ENCODE measurements around the gene KRTAP10-12. TPM values are rescaled to one million over a fixed set of nuclear protein-coding genes. Genes with fewer than 3 reads are reported as not detected.
A peak's percentile ranks its signal among the peaks of the same experiment; 100 is the strongest.

KRTAP10-12 gene
- total and polyA plus RNA-seq, 4 donors, result not detected

DNA sequence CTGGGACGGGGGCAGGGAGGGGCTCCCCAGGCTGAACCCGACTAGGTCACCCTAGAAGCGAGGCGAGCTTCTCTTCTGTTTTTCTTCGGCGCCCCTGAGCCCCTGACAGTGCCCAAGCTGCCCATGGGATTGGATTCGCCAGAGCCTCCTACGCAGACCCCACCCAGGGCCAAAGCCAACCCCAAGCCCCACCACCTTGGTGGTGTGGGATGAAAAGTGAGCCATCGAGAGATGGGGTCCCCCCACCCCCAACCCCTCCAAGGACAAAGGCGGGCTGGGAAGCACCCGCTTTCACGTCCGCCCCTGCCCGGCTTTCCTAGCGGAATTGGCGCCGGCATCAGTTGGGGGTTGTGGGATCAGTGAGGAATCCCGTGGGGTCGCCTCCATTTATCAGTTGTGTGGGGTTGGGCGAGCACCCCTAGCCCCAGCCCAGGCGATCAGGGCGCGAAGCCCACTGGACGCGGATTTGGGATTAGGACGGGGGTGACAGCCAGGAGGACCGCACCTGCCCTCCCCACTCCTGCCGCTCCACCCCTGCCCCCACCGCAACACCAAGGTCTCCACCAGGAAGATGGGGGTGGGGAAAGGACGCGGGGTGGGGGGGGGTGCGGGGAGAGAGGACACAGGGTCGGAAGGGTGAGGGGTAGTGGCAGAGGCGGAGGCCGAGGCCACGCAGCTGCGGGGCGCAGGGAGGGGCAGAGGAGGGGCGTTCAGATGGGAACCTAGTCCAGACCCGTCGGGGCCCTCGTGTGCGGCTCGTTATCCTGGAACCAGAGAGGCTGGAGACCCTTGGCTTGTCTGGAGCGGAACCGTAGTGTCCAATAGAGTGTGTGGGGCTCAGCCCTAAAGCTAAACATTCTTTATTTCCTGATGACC is 10.0 kb downstream of the KRTAP10-12 start:
- DNase-seq (no peak), ATAC-seq (ENCODE audit: insufficient read depth, low FRiP score) (no peak)
- Histone ChIP-seq H3K27me3 (ENCODE audit: control insufficient read depth in 3 of 3, insufficient read depth in 3 of 3, low read length in 2 of 3) (peaks cover 39 to 81% (median 47%) of the 10 kb centered on the region in 3 donors), H3K4me1 (ENCODE audit: control insufficient read depth in 5 of 5, insufficient read depth in 5 of 5, low read length in 5 of 5) (peaks cover 0 to 21% (median 8%) of the 10 kb centered on the region in 5 donors), H3K27ac (ENCODE audit: low read depth in 1 of 2, low read length in 1 of 2) (no peak overlapping the region), H3K36me3 (ENCODE audit: control insufficient read depth in 4 of 4, insufficient read depth in 4 of 4, low read length in 4 of 4) (no peaks in the 10 kb centered on the region), H3K9me3 (ENCODE audit: control insufficient read depth in 4 of 4, insufficient read depth in 3 of 4, low read length in 3 of 4) (peaks cover 0 to 16% (median 0%) of the 10 kb centered on the region in 4 donors), H3K4me3 (no peak overlapping the region), H3K9ac (ENCODE audit: insufficient read depth in 1 of 2, low read length in 2 of 2) (no peak overlapping the region)
- TF ChIP-seq, protein P1, sequence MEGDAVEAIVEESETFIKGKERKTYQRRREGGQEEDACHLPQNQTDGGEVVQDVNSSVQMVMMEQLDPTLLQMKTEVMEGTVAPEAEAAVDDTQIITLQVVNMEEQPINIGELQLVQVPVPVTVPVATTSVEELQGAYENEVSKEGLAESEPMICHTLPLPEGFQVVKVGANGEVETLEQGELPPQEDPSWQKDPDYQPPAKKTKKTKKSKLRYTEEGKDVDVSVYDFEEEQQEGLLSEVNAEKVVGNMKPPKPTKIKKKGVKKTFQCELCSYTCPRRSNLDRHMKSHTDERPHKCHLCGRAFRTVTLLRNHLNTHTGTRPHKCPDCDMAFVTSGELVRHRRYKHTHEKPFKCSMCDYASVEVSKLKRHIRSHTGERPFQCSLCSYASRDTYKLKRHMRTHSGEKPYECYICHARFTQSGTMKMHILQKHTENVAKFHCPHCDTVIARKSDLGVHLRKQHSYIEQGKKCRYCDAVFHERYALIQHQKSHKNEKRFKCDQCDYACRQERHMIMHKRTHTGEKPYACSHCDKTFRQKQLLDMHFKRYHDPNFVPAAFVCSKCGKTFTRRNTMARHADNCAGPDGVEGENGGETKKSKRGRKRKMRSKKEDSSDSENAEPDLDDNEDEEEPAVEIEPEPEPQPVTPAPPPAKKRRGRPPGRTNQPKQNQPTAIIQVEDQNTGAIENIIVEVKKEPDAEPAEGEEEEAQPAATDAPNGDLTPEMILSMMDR (IDR thresholded peaks at IDR 0.05; ENCODE audit: control extremely low read depth, extremely low read depth), result no peak
- 9 to 11% methylated on average over 44 to 46 of the region's 46 CpGs for WGBS, 2 donors

- Histone ChIP-seq H3K27ac (ENCODE audit: low read depth in 1 of 2, low read length in 1 of 2) (no peak overlapping the region), H3K9ac (ENCODE audit: insufficient read depth in 1 of 2, low read length in 2 of 2) (no peak overlapping the region), H3K36me3 (ENCODE audit: control insufficient read depth in 4 of 4, insufficient read depth in 4 of 4, low read length in 4 of 4) (no peaks in the 10 kb centered on the region), H3K4me3 (no peak overlapping the region), H3K27me3 (ENCODE audit: control insufficient read depth in 3 of 3, insufficient read depth in 3 of 3, low read length in 2 of 3) (peaks cover 39 to 87% (median 57%) of the 10 kb centered on the region in 3 donors), H3K4me1 (ENCODE audit: control insufficient read depth in 5 of 5, insufficient read depth in 5 of 5, low read length in 5 of 5) (peaks cover 0 to 30% (median 8%) of the 10 kb centered on the region in 5 donors), H3K9me3 (ENCODE audit: control insufficient read depth in 4 of 4, insufficient read depth in 3 of 4, low read length in 3 of 4) (peaks cover 0 to 16% (median 0%) of the 10 kb centered on the region in 4 donors)
- DNase-seq (peak in 1 of 3 donors; percentile 11), ATAC-seq (ENCODE audit: insufficient read depth, low FRiP score) (no peak)
- 2 to 14% methylated on average over 13 of the region's 13 CpGs for whole genome bisulfite sequencing, 2 donors
- TF ChIP-seq, protein P1 (IDR thresholded peaks at IDR 0.05; ENCODE audit: control extremely low read depth, extremely low read depth), result no peak
These were observed 11.4 kb downstream of the KRTAP10-12 start for GRCh38 chr21:44708213-44708865.

DNA sequence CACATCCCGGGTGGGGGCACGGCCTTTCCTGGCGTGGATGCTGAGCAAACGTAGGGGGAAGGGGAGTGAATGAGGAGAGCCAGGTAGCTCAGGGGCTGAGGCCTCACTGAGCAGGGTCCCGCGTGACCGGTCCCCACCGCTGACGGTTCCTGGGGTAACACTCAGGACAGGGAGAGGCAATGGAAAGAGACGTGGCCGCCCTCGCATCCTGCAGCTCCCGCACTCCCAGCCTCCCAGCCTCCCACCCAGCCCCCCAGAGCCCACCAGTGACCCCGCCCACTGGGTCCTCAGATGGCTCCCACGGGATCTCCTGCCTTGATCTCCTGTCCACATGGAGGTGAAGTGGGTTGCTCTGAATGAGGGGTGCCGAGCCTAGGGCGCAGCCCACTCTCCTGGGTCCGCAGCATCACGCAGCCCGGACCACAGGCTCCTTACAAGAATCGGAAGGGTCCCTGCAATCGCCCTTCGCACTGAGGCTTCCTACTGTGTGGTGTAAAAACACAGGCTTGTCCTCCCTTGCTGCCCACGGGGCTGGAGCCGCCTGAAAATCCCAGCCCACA is 12.0 kb downstream of the KRTAP10-12 start:
- peaks cover 39 to 87% (median 63%) of the 10 kb centered on the region in 3 donors for H3K27me3 ChIP-seq (ENCODE audit: control insufficient read depth in 3 of 3, insufficient read depth in 3 of 3, low read length in 2 of 3)
- peak in 1 of 3 donors; percentile 10 for DNase-seq
- H3K4me1 ChIP-seq (ENCODE audit: control insufficient read depth in 5 of 5, insufficient read depth in 5 of 5, low read length in 5 of 5), result peaks cover 0 to 30% (median 8%) of the 10 kb centered on the region in 5 donors
- WGBS, 2 donors, result 7 to 16% methylated on average over 24 to 25 of the region's 25 CpGs
- H3K36me3 ChIP-seq (ENCODE audit: control insufficient read depth in 4 of 4, insufficient read depth in 4 of 4, low read length in 4 of 4), result no peaks in the 10 kb centered on the region
- H3K9me3 ChIP-seq (ENCODE audit: control insufficient read depth in 4 of 4, insufficient read depth in 3 of 4, low read length in 3 of 4), result peaks cover 0 to 16% (median 0%) of the 10 kb centered on the region in 4 donors
- H3K4me3 ChIP-seq, result no peak overlapping the region
- TF ChIP-seq, protein P1 (IDR thresholded peaks at IDR 0.05; ENCODE audit: control extremely low read depth, extremely low read depth), result no peak
- no peak overlapping the region for H3K9ac ChIP-seq (ENCODE audit: insufficient read depth in 1 of 2, low read length in 2 of 2)
- no peak overlapping the region for H3K27ac ChIP-seq (ENCODE audit: low read depth in 1 of 2, low read length in 1 of 2)
- ATAC-seq (ENCODE audit: insufficient read depth, low FRiP score), result no peak

Measured in lung (tissue), 12 donors.